ENCODE measurements around the gene ATR.

Gene ATR

DNA sequence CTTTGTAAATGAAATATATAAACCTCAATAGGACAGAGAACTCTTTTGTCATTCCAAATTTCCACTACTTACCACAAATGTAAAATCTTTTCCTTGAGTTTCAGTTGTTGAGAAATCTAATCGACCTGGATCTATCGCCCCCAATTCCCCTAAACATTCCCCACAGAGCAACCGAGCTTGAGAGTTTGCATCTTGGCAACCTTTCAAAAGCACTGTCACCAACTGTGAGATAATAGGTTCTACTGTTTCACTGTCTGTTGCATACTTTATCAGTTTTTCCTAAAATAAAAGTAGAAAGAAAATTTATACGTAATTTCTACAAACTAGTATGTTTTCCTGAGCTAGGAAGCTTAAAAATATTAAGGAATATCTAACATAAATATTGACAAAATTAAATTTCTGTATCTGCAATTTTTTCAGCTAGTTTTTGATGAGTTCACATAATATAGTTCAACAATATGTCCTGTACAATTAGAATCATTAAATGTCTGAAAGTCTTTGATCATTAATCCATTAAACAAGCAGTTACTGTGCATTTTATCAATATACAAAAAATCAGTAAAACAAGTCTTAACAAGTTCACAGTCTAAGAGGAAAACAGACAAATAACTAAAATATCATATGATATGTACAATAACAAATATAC is 54.5 kb downstream of the ATR start:
- no peak for DNase-seq (ENCODE audit: low spot score)

DNA sequence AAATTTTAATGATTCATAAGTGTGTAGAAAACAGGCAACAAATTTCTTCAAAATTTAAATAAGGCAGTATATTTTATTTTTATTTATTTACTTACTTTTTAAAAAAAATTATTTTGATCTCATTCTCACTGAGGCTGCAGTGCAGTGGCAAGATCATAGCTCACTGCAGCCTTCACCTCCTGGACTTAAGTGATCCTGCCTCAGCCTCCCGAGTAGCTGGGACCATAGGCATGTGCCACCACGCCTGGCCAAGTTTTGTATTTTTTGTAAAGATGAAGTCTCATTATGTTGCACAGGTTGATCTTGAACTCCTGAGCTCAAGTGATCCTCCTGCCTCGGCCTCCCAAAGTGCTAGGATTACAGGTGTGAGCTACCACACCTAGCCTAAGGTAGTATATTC is 69.5 kb downstream of the ATR start:
- DNase-seq (ENCODE audit: low spot score) = no peak

DNA sequence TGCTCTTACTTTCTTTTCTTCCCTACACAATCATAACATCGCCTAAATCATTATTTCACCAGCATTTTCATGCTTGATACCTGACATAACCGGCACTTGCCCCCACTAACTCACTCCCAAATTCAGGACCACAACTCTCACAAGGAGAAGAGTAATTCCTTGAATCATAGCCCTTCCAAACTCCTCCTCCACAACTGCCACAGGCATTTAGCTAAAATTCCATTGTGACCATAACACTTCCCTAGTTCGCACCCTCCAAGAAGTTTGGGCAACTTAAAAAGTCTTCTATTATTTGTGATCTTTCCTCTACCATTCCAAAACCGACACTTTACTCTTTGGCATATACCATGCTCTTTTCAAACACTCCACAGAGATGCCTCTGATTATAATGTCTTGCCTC is 71.3 kb downstream of the ATR start:
- DNase-seq (ENCODE audit: low spot score) = no peak

DNA sequence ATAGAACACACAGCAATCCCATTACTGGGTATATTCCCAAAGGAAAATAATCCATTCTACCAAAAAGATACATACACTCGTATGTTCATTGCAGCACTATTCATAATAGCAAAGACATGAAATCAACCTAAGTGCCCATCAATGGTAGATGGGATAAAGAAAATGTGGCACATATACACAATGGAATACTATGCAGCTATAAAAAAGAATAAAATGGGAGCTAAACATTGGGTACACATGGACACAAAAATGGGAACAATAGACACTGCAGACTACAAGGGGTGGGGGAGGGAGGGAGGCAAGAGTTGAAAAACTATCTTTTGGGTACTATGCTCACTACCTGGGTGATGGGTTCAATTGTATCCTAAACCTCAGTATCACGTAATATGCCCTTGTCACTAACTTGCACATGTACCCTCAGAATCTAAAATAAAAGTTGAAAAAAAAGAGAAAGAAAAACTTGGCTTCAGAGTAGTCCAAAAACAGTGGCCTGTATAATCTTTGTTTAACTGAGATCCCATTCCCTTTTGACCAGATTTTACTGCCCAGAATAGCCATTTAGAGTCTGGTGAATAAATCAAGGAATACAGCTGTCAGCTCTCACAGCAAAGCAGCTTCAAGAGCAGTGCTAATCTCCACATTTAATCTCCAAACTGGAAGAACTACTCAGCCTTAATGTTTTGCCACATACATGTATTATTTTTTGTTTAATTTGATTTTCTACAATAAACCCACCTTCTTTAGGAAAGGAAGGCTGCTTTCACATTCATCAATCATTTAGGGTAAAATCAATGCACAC is 76.1 kb downstream of the ATR start:
- DNase-seq (ENCODE audit: low spot score) = no peak

DNA sequence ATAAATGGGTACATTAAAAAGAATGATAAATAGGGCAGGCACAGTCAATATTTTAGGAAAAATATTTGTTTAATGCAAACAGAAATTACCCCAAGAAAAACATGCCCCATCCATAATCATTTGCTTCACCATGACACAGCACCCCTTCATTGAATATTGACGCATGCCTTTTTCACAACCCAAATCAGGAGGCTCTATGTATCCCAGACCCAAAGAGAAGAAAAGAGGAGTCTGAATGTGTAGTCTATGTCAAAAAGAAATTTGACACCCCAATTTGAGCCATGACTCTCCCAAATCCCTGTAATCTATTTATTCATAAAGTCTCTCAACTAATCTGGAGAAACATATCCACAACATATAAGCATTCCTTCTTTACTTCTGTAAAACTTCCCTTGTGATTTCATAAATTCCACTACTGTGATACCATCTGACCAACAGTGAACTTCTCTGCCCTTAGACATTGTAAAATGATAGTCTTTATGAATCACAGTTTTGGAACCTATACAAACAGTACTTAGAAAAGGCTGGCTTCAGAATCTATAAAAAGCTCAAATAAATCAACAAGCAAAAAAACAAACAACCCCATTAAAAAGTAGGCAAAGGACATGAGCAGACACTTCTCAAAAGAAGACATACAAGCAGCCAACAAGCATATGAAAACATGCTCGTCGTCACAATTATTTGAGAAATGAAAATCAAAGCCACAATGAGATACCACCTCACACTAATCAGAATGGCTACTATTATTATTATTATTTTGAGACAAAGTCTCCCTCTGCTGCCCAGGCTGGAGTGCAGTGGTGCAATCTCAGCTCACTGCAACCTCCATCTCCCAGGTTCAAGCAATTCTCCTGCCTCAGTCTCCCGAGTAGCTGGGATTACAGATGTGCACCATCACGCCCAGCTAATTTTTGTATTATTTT is 77.3 kb downstream of the ATR start:
- DNase-seq (ENCODE audit: low spot score) = no peak

DNA sequence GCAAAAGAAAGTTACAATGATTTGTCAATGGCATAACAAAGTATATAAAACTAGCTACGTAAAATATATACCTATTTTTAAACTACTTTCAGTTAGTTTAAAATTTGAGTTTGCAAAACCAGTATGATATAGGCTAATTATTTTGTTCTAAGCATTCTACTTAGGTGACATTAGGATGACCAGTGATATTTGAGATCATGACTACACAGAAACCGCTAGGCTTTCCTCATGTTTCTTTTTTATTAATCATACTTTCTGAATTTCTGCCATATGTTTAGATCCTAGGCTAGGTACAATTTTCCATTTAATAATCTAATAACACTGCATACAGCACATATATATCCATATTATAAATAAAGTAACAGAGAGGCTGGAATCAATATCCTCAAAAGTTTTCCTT is 78.3 kb downstream of the ATR start:
- DNase-seq (ENCODE audit: low spot score) = no peak

DNA sequence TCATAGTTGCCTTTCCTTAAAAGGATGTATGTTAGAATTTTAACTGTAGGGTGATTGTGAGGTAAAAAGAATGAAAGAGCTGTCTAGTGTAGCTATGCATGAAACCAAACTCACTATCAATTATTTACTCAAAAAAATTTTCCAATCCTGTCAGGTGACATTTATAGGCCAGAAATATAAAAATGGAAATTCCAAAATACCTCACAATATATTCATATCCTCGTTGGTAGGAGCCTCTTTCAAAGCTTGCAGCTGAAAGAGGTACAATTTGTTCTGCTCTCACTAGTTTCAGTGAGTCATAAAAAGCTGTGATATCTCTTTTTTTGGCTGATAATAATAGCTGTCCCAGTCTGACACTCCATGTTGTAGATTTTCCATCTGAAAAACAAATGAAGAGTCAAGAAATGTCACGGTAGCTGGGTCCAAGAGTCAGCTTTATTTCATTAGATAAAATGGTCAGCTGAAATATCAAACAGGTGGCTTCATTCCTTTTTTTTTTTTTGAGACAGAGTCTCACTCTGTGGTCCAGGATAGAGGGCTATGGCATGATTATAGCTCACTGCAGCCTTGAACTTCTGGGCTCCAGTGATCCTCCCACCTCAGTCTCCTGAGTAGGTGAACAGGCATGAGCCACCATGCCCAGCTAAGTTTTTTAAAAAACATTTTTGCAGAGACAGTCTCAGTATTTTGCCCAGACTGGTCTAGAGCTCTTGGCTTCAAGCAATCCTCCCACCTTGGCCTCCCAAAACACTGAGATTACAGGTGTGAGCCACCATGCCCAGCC is 79.9 kb downstream of the ATR start:
- peak; percentile 9 for DNase-seq (ENCODE audit: low spot score)

DNA sequence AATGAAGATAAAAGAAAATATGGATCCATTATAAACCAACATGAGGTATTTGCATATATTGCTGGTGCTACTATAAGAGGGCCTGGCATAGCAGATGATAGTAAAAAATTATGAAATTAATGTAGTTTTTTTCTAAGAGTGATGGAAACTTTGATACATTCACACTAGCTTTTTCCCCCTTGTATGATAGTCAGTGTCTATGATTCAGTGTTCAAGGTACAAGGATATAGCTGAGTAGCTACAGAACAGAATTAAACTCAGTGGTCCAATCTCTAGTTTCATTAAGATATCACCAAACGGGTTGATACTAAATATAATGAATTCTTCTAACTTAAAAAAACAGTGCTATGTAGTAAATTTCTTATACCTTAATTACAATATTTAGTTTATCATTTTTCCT is 80.8 kb downstream of the ATR start:
- DNase-seq (ENCODE audit: low spot score) = no peak

DNA sequence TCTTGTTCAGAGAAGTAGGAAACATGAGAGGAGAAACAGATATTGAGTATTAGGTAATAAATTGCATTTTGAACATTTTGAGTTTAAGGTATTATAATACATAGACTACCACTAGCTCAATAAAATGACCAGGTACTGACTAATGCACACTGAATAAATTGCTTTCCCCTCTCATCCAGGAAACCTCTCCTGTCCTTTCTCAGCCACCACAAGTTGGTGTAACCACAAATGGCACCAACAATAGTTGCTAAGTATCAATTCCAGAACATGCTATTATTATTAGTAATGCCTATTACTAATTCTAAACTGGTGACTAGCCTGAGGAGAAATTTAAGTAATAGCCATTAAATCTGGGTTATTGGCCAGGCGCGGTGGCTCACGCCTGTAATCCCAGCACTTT is 83.4 kb downstream of the ATR start:
- DNase-seq (ENCODE audit: low spot score) = no peak

DNA sequence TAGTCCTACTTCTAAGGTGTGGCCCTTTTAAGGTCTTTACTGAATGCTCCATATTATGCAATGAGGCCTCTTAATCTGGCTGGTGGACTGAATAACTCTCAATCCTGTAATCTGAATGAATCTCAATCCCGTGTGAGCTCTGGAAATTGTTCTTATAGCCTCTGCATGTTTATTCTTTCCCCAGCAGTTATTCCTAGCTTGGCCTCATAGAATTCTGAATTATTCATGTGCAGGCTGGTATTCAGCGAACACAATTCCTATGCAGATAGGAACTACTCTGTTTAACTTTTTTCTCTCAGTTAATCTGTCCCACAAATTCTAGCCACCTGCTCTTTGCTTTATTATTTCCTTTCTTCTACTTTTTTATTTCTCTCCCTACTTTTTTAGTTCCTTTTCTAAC is 86.3 kb downstream of the ATR start:
- DNase-seq (ENCODE audit: low spot score) = no peak

DNA sequence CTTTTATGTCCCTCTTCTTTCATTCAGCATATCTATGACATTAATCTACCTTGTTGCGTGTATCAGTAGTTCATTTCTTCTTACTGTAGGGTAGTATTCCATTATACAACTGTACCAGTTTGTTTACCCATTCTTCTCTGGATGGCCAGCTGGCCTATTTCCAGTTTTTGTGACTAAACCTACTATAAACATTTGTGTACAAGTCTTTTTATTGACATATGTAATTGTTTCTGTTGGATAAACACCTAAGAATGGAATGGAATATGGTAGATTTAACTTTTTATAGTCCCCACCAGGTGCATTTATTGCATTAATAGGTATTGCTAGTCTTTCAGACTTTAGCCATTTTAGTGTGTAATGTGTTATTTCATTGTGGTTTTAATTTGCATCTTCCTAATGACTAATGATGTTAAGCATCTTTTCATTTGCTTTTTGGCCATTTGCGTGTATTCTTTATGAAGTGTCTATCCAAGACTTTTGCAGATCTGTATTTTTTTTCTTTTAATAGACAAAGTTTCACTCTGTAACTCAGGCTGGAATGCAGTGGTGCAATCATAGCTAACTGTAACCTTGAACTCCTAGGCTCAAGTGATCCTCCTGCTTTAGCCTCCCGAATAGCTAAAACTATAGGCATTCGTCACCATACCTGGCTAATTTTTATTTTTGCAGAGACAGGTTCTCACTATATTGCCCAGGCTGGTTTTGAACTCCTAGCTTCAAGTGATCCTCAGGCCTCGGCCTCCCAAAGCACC is 88.8 kb downstream of the ATR start:
- DNase-seq (ENCODE audit: low spot score) = no peak

DNA sequence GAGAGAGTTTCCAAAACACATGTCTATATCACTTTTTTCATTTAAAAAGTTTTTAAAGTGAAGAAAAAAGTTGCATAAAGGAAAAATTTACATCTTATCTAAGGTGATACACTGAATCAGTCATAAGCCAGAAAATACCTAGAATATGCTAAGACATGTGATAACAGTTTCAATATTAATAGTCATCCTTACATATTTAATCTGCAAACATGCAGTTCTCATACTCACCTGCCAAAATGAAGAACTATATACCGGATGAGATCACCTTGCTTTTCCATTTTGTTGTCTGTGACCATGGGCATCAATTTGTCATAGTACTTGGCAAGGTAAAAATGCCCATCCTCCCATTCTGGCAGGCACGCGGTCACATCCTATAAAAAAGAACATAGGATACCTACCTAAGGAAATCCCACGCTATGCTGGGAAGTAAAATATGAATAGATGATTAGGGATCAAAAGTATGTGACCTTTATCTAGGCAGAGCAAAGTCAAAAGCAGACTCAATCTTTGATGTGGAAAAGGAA is 93.6 kb downstream of the ATR start:
- DNase-seq (ENCODE audit: low spot score) = no peak

DNA sequence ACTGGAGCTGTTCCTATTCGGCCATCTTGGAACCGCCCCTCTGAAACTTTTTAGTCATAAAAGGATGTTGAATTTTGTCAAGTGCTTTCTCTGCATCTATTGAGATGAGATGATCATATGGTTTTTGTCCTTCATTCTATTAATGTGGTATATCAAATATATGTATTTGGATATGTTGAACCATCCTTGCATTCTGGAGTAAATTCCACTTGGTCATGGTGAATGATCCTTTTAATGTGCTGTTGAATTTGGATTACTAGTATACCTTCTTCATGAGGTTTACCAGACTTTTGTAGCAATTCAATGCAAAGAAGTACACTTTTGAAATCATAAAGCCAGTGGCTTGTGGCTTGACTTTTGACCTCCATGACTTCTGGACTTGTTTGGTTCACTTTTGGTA is 97.3 kb downstream of the ATR start:
- DNase-seq (ENCODE audit: low spot score) = no peak

DNA sequence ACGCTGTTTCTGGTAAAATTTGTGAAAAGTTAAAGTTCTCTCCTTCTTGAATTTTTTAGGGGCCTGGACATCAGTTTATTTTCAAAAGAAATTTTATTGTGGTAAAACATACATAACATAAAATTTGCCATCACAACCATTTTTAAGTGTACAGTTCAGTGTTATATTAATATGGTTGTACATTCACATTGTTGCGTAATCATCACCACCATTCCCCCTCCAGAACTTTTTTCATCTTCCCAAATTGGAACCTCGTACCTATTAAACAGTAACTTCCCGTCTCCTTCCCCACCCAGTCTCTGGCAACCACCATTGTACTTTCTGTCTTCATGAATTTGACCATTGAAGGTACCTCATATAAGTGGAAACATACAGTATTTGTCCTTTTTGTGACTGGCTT is 107.7 kb downstream of the ATR start:
- DNase-seq (ENCODE audit: low spot score) = no peak

DNA sequence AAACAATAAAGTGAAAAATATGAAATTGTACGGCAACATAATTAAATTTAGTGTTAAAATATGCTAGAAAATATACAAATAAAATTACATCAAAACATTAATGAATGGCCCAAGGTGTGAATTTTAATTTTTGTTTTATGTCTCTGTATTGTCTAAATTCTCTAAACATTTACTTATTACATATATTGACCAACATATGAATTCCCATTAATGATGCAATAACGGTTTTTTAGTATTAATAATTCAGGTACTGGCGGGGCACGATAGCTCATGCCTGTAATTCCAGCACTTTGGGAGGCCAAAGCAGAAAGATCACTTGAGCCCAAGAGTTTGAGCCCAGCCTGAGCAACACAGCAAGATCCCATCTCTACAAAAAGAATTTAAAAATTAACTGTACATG is 110.1 kb downstream of the ATR start:
- no peak for DNase-seq (ENCODE audit: low spot score)

DNA sequence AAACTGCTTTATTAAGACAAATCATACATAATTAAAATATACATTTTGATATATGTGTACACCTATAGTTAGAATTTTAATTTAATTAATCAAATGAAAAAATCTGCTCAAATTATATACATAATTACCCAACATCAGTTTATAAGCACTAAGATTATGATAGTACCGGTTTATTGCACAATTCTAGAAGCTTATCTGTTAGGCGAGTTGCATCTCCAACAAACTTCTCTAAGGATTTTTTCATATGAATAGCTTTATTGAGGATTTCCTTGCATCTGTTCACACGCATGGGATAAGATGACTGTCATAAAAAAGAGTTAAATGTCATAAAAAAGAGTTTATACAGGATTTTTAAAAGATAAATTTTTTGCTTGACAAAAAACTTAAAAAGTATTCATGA is 110.8 kb downstream of the ATR start:
- DNase-seq (ENCODE audit: low spot score) = no peak

DNA sequence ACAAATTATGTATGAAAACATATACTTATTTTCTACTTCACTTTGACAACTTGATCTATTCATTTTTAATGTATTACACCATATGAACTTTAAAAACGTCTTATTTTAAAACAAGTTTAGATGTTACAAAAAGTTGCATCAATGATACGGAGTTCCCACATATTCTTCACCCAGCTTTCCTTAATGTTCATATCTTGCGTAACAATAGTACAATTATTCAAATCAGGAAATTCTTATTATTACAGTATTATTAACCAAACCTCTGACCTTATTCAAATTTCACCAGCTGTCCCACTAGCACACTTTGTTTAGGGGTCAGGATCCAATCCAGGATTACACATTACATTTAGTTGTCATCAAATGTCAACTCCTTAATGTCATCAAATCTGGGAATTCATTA is 117.8 kb downstream of the ATR start:
- DNase-seq (ENCODE audit: low spot score) = no peak

DNA sequence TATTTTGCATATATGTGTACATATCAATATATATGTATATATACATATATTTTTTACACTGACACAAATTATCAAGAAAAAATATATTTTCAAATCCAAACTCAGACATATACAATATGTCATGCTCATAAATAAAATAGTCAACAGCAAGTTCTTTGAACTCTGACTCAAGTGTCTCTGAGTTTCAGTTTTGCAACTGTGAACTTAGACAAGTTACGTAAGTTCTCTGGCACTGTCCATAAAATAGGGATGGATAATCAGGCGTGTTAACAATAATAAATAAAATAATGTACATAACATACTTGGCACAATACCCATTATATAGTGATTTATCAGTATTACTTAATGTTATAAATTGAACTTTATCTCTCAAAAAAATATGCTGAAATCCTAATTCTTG is 118.6 kb downstream of the ATR start:
- no peak for DNase-seq (ENCODE audit: low spot score)

DNA sequence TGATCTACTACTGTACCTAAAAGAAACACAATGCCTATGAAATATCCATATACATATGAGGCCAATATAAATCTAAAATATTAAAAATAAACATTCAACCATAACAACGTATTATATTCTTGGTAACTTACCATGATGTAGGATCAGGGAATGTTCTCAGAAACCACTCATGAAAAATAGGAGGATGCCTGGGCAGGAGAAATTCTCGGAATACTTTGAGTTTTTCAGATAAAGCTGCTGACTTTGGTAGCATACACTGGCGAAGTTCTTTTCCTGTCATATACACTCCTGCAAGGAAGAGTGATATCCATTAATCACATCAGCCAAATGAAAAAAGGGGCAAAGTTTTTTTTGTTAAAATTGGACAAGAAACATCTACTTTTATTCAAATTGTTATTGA is 119.4 kb downstream of the ATR start:
- DNase-seq (ENCODE audit: low spot score) = no peak

DNA sequence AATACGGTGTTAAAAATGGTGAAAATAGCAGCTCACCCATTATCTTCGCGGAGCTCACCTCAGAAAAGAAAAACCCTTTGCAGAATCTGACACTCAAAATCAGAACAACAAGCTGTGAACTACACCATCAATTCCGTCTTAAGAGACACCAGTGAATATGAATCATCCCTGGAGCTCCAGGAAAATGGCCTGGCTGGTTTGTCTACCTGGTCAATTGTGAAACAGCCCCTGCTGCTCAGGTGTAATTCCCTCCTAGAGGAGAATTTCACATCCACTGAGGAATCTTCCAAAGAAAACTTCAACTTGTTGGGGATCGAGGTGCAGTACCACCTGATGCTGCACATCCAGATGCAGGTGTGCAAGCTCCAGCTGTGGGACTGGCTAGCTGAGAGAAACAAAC is 127.7 kb downstream of the ATR start:
- DNase-seq (ENCODE audit: low spot score) = no peak

DNA sequence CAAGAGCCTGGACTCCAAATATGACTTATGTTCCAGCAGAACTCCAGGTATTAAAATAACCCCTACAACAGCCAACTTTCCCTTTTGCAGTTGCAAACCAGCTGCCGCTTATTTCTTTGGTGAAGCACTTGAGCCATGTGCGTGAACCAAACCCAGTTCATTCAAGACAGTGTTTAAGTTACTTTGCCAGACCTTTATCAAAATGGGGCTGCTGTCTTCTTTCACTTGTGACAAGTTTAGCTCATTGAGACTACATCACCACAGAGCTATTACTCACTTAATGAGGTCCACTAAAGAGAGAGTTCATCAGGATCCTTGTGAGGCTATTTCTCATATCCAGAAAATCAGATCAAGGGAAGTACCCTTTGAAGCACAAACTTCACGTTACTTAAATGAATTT is 128.3 kb downstream of the ATR start:
- no peak for DNase-seq (ENCODE audit: low spot score)
